Endothelial cell of umbilical vein (primary cell): ENCODE data around the gene GPR25. TPM values are rescaled to one million over a fixed set of nuclear protein-coding genes. Genes with fewer than 3 reads are reported as not detected.

Experiments used
- BruUV-seq: library from RNA; stranded (reverse); fragments of 400-500 nt; replicated peaks from 2 replicates; lab custom pipeline; 2021; lab: Mats Ljungman, UMichigan
- CTCF ChIA-PET: fragments of 300-600, 350-600 bp; sonication (Branson Sonifier 250); formaldehyde crosslinking; loops from one replicate; lab custom pipeline; 2021; ENCODE audit warnings: antibody characterized with exemption, inconsistent platforms; lab: Charles Lee
- POLR2A ChIA-PET: fragments of 300-600, 350-600 bp; sonication (Branson Sonifier 250); formaldehyde crosslinking; loops from one replicate; lab custom pipeline; 2021; ENCODE audit warnings: antibody characterized with exemption, inconsistent platforms; lab: Charles Lee
- DNase-seq: peaks from one replicate; pipeline ENCODE4 v3.0.0-alpha.2; 2011; ENCODE audit warnings: low read depth, low spot score
- FAIRE-seq: peaks from 2 replicates; lab custom pipeline; 2011; peaks lifted over from hg19 to GRCh38; lab: Jason Lieb, UNC
- H2AFZ ChIP-seq: 2 replicates; pipeline ENCODE4 v1.6.0; 2012; ENCODE audit warnings: low read depth, low read length, control low read depth, inconsistent platforms
- H3K27ac ChIP-seq: 2 replicates; pipeline ENCODE4 v1.5.1; 2011; ENCODE audit warnings: low read depth, mild to moderate bottlenecking, control low read depth, low read length, moderate library complexity; ENCODE audit not compliant: insufficient read depth
- H3K27me3 ChIP-seq, 2 experiments: 2 replicates each; pipeline versions ENCODE4 v1.6.0 to v1.6.1; 2011; ENCODE audit warnings: low read length in 2 of 2, mixed read lengths in 1 of 2; ENCODE audit not compliant: control insufficient read depth in 2 of 2, insufficient read depth in 2 of 2
- H3K36me3 ChIP-seq, 2 experiments: 2 replicates in 1 of 2; 3 replicates in 1 of 2; pipeline ENCODE4 v1.5.1; 2011; ENCODE audit warnings: low read length in 2 of 2, mild to moderate bottlenecking in 1 of 2, moderate library complexity in 1 of 2; ENCODE audit not compliant: control insufficient read depth in 2 of 2, insufficient read depth in 2 of 2; ENCODE audit errors: extremely low read depth in 1 of 2
- H3K4me1 ChIP-seq: 3 replicates; pipeline ENCODE4 v1.5.1; 2011; ENCODE audit warnings: mild to moderate bottlenecking, low read length; ENCODE audit not compliant: control insufficient read depth, insufficient read depth; ENCODE audit errors: extremely low read depth
- H3K4me2 ChIP-seq: 2 replicates; pipeline ENCODE4 v1.6.1; 2011; ENCODE audit warnings: low read length, control low read depth, mixed read lengths; ENCODE audit not compliant: insufficient read depth
- H3K4me3 ChIP-seq, 3 experiments: fragments of 200-600 bp in 1 of 3; sonication (generic), shearing (Covaris generic) in 1 of 3; replicated peaks in 1 of 3; 2 replicates each; pipeline ENCODE4 v1.5.1; 2011 to 2016; ENCODE audit warnings: control low read depth in 3 of 3, low read length in 3 of 3, mild to moderate bottlenecking in 2 of 3, inconsistent platforms in 1 of 3, low read depth in 1 of 3, moderate library complexity in 1 of 3; ENCODE audit not compliant: insufficient read depth in 1 of 3
- H3K79me2 ChIP-seq: 2 replicates; pipeline ENCODE4 v1.6.0; 2012; ENCODE audit warnings: low read length, inconsistent platforms; ENCODE audit not compliant: control insufficient read depth, insufficient read depth
- H3K9ac ChIP-seq: replicated peaks from 2 replicates; pipeline ENCODE3; 2011; ENCODE audit warnings: low read length, control low read depth; ENCODE audit not compliant: insufficient read depth; ENCODE audit errors: extremely low read depth
- H3K9me1 ChIP-seq: replicated peaks from 3 replicates; pipeline ENCODE4 v1.6.0; 2011; ENCODE audit warnings: mild to moderate bottlenecking, low read length; ENCODE audit not compliant: control insufficient read depth, insufficient read depth; ENCODE audit errors: extremely low read depth
- H3K9me3 ChIP-seq: replicated peaks from 2 replicates; pipeline ENCODE4 v1.5.1; 2012; ENCODE audit warnings: low read length, inconsistent platforms; ENCODE audit not compliant: control insufficient read depth, insufficient read depth
- H4K20me1 ChIP-seq: replicated peaks from 2 replicates; pipeline ENCODE3; 2011; ENCODE audit warnings: mild to moderate bottlenecking, low read length; ENCODE audit not compliant: control insufficient read depth, insufficient read depth; ENCODE audit errors: extremely low read depth
- CTCF ChIP-seq, 2 donors: IDR thresholded peaks; 1 replicate in 1 of 2; 2 replicates in 1 of 2; pipeline ENCODE4 v1.5.1; 2011; ENCODE audit warnings: low read length in 2 of 2, mild to moderate bottlenecking in 2 of 2, moderate library complexity in 2 of 2, control low read depth in 1 of 2, inconsistent platforms in 1 of 2, low read depth in 1 of 2; ENCODE audit not compliant: insufficient read depth in 1 of 2; ENCODE audit errors: extremely low read depth in 1 of 2
- EZH2 ChIP-seq: IDR thresholded peaks from 2 replicates; pipeline ENCODE4 v1.6.1; 2012; ENCODE audit warnings: borderline replicate concordance, low read depth, mild to moderate bottlenecking, moderate library complexity, low read length, inconsistent platforms; ENCODE audit not compliant: severe bottlenecking
- FOS ChIP-seq: IDR thresholded peaks from 2 replicates; pipeline ENCODE4 v1.6.1; 2011; ENCODE audit warnings: mild to moderate bottlenecking, low read length, moderate library complexity, borderline replicate concordance; ENCODE audit not compliant: insufficient read depth
- GATA2 ChIP-seq: IDR thresholded peaks from 2 replicates; pipeline ENCODE4 v1.7.0; 2011; ENCODE audit warnings: low read depth, mild to moderate bottlenecking, moderate library complexity, mixed read lengths, low read length; ENCODE audit not compliant: insufficient read length, insufficient read depth
- JUN ChIP-seq: IDR thresholded peaks from 2 replicates; pipeline ENCODE4 v1.6.1; 2011; ENCODE audit warnings: borderline replicate concordance, low read depth; ENCODE audit not compliant: insufficient read length, insufficient read depth
- MAX ChIP-seq: IDR thresholded peaks from 2 replicates; pipeline ENCODE4 v1.6.1; 2011; ENCODE audit not compliant: insufficient read depth, insufficient read length
- MYC ChIP-seq: IDR thresholded peaks from one replicate; pipeline ENCODE4 v1.6.1; 2011; ENCODE audit warnings: mild to moderate bottlenecking, low read depth, low read length
- POLR2A ChIP-seq: IDR thresholded peaks from 2 replicates; pipeline ENCODE4 v1.6.1; 2012; ENCODE audit warnings: low read depth, mild to moderate bottlenecking, control low read depth, low read length
- POLR2AphosphoS5 ChIP-seq: IDR thresholded peaks from 2 replicates; pipeline ENCODE4 v1.6.1; 2012; ENCODE audit warnings: low read depth, mild to moderate bottlenecking, control low read depth, low read length, moderate library complexity; ENCODE audit not compliant: insufficient read depth
- dilution Hi-C: fragments of 300-500 bp; cut with MboI; formaldehyde crosslinking; loops from one replicate; pipeline ENCODE4 v1.15.0; 2019; ENCODE audit warnings: low sequenced_read_pairs; ENCODE audit not compliant: extremely low pct_ligation_motif_present
- intact Hi-C: fragments of 100-400 bp; cut with micrococcal nuclease; formaldehyde crosslinking; loops from one replicate; pipeline ENCODE4 v1.10.0; 2022
- polyA plus RNA-seq, 4 experiments: library from polyadenylated mRNA; depleted of rRNA in 3 of 4; stranded (reverse) in 3 of 4; unstranded in 1 of 4; fragments of >200 nt; gene quantifications; 2 replicates each; pipeline versions ENCODE4 v1.2.1 to v1.2.3, GENCODE V29; 2011 to 2012; ENCODE audit warnings: missing spikeins in 1 of 4
- total RNA-seq: library from RNA; stranded (reverse); gene quantifications from 2 replicates; pipeline ENCODE4 v1.2.3, GENCODE V29; 2021

The GPR25 gene
- total and polyA plus RNA-seq, 2 donors (not counting 3 experiments of a cell fraction or from before 2014, with no cell fraction given), result not detected

- no peaks in the 10 kb centered on the region for H3K36me3 ChIP-seq
- H3K27ac ChIP-seq, result no peak overlapping the region
- H3K9ac ChIP-seq, result no peak overlapping the region
- FAIRE-seq, result no peak
- H3K9me3 ChIP-seq, result no peaks in the 10 kb centered on the region
- H3K4me2 ChIP-seq, result no peak overlapping the region
- no peak overlapping the region for H2AFZ ChIP-seq
- H3K27me3 ChIP-seq, result peaks cover 0 to 3% of the 10 kb centered on the region in 2 experiments
- no peak for DNase-seq
- H3K4me1 ChIP-seq, result no peaks in the 10 kb centered on the region
- dilution Hi-C loops, result no loop called here
- no peak for TF ChIP-seq GATA2
- no peak for TF ChIP-seq POLR2AphosphoS5
- no peak for TF ChIP-seq CTCF (IDR thresholded peaks at IDR 0.05; ENCODE audit: extremely low read depth in 1 of 2, insufficient read depth in 1 of 2, low read depth in 1 of 2, low read length in 2 of 2)
- intact Hi-C loops, result no loop called here
- H3K79me2 ChIP-seq, result no peaks in the 10 kb centered on the region
- no peaks in the 10 kb centered on the region for H4K20me1 ChIP-seq
- CTCF ChIA-PET, result interaction anchor here (1.0 to 1.2 kb wide), 2 partner anchors 10 to 70 kb away, joined by 3 read pairs; no protein-coding TSS in a partner anchor
- no peaks in the 10 kb centered on the region for H3K9me1 ChIP-seq
- BruUV-seq, result no TSS peak
- POLR2A ChIA-PET, result no interaction called here
- H3K4me3 ChIP-seq, result no peak overlapping the region
Measured at GRCh38 chr1:200901796-200902444, 29.1 kb downstream of the GPR25 start.

GRCh38 chr1:200903793-200904192, 31.0 kb downstream of the GPR25 start:
- no peaks in the 10 kb centered on the region for H3K36me3 ChIP-seq
- FAIRE-seq, result no peak
- H4K20me1 ChIP-seq, result no peaks in the 10 kb centered on the region
- dilution Hi-C loops, result no loop called here
- no peaks in the 10 kb centered on the region for H3K9me3 ChIP-seq
- no peaks in the 10 kb centered on the region for H3K4me1 ChIP-seq
- H3K4me3 ChIP-seq, result no peak overlapping the region
- intact Hi-C loops, result no loop called here
- no peak for TF ChIP-seq CTCF (IDR thresholded peaks at IDR 0.05; ENCODE audit: extremely low read depth in 1 of 2, insufficient read depth in 1 of 2, low read depth in 1 of 2, low read length in 2 of 2)
- no peak for TF ChIP-seq POLR2A
- no peak for TF ChIP-seq MAX
- no peak for TF ChIP-seq EZH2
- TF ChIP-seq POLR2AphosphoS5, result no peak
- no peak for TF ChIP-seq JUN
- no peak for TF ChIP-seq GATA2
- TF ChIP-seq FOS, result no peak
- TF ChIP-seq MYC, result no peak
- H3K79me2 ChIP-seq, result no peaks in the 10 kb centered on the region
- H3K27ac ChIP-seq, result no peak overlapping the region
- no peak overlapping the region for H3K9ac ChIP-seq
- H3K9me1 ChIP-seq, result no peaks in the 10 kb centered on the region
- CTCF ChIA-PET, result no interaction called here
- H2AFZ ChIP-seq, result no peak overlapping the region
- POLR2A ChIA-PET, result interaction anchor here (0.7 kb wide), 1 partner anchor 483 kb away, joined by 5 read pairs; no protein-coding TSS in a partner anchor
- no TSS peak for BruUV-seq
- DNase-seq, result no peak
- H3K27me3 ChIP-seq, result peaks cover 0 to 3% of the 10 kb centered on the region in 2 experiments
- H3K4me2 ChIP-seq, result no peak overlapping the region
